NCI-H226 (cell line): Measurements from ENCODE around the gene GHRH.

ENCODE experiments used
- DNase-seq: peaks from one replicate; pipeline ENCODE4 v3.0.0-alpha.2; 2015

Gene GHRH

DNA sequence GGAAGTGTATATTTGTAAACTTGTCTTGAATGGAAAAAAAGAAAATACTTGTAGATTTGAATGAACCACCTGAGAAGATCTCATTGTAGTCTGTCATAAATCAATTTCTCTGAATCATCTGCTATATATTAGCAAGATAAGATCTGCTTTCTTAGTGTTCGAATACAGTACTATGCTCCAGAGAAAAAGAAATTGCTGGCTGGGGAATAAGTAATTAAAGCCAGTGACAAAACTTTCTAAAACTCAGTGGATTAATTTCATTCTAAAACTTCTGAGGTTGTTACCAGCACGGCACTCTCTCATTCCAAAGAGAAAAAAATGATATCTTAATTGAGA is 59.8 kb downstream of the GHRH start:
- no peak for DNase-seq
